ENCODE results near the gene CADPS2.
"Not testable (repeated sequence)": the region's sequence is repeated elsewhere in the genome, so short reads cannot be mapped to it uniquely, and the experiment has no call there.

CADPS2 gene

DNA sequence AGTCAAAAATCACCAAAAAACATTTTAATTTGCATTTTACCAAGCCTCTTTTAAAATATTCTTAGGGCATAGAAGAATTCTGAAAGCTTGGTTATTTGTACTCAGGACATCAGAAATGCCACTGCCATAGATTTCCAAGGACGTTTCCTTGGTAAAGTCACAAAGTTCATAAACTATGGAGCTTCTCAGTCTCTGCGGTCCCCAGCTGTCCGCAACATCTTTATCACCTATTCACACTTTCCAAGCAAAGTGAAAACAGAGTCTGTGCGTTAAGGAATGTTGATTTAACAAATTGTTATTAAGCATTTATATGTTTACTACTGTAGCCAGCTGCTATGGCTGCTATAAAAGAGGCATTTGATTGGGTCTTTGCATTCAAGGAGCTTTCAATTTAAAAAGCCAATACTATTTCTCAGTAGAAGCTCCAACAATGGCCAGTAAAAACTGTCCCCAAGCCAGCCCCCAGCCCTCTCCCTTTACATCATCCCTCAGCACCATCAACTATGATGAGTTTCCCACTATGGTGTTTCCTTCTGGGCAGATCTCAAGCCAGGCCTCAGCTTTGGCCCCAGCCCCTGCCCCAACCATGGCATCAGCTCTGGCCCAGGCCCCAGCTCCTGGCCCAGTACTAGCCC is 36.8 kb downstream of the CADPS2 start:
- DNase-seq = no peak

DNA sequence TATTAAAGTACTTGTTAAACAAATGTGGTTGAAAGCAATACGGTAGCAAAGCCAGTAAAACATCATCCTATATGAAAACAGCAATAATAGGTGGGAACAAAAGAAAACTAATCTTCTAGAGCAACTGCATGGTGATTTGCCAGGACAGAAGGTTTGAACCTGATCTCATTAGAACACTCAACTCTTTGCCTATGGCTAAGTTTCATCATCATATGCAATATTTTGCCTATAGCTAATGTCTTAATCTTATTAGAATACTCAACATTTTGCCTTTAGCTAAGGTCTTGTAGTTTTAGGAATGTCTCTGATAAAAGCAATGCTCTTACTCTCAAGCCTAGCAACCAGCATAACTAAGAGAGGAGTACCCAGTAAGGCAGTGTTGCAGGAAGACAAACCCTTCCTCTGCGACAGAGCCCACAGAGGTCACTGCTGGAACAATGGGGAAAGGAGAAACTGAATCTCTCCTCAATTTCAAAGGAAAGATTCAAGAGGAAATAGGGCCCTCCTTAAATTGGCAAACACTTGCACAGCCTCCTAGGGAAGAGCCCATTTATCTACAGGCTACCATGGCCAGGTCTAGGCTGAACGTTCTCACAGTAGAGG is 38.3 kb downstream of the CADPS2 start:
- no peak for DNase-seq

DNA sequence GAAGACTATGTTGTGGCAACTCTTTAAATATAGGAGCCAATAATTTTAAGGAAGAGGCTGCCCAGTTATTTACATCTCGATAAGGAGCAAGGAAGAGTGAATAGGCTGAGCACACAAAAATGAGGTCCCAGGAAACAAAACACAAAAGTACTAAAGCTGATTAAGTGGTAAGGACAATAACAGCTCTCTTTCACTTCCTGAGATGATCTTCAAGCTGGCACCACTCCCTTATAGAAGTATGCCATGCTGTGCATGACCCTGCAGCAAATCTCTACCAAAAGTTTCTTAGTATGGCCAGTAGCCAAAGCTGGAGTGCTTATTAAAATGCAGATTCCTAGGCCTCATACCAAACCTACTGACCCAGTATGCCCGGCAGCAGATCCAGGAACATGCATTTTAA is 39.7 kb downstream of the CADPS2 start:
- DNase-seq = no peak

- DNase-seq = no peak
Observed at GRCh38 chr7:122845286-122845685, 41.0 kb downstream of the CADPS2 start.

GRCh38 chr7:122844191-122844988 is 41.9 kb downstream of the CADPS2 start:
- no peak for DNase-seq

DNA sequence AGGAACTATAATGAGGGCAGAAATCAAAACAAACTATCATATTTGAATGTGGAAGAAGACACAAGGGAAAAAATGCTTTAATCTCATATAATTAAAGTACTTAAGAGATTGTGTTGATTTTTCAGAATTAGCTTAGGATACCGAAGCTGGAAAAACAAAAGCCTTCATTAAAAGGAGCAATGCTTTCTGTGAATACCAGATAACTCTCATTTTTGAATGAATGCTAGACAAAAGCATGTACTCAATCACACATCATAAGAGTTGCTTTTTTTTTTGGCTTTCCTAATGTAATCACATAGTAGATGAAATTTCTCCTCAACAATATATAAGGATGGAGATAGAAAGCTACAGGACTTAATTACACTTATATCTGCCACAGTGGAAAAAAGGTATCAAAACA is 43.3 kb downstream of the CADPS2 start:
- no peak for DNase-seq

GRCh38 chr7:122836286-122836685 is 50.0 kb downstream of the CADPS2 start:
- not testable (repeated sequence) for DNase-seq

DNA sequence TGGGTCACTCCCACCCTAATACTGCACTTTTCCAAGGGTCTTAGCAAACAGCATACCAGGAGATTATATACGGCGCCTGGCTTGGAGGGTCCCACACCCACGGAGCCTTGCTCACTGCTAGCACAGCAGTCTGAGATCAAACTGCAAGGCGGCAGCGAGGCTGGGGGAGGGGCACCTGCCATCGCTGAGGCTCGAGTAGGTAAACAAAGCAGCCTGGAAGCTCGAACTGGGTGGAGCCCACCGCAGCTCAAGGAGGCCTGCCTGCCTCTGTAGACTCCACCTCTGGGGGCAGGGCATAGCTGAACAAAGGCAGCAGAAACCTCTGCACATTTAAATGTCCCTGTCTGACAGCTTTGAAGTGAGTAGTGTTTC is 51.7 kb downstream of the CADPS2 start:
- DNase-seq = not testable (repeated sequence)

GRCh38 chr7:122833888-122834570 is 52.2 kb downstream of the CADPS2 start:
- DNase-seq = no peak

DNA sequence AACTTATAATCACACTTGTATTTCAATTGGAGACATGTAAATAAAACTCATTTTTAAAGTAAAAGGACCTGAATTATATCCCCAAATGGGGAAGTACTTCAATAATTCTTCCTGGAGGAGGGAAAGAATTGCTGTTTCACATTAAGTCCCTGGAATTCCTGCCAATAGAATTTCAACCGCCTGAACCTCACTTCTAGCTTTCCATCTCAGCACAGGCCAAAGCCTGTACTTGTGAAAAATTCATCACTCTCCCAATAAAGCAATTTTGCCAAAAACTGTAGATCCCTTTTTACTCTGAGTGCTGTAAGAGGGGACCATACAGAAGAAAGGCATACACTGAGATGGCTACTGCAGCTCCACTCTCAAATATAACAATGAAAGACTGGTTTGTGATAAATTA is 54.8 kb downstream of the CADPS2 start:
- no peak for DNase-seq

GRCh38 chr7:122829962-122830361 is 56.3 kb downstream of the CADPS2 start:
- DNase-seq = no peak

- no peak for DNase-seq
Observed at GRCh38 chr7:122827763-122828162, 58.5 kb downstream of the CADPS2 start.

GRCh38 chr7:122813845-122814244 is 72.4 kb downstream of the CADPS2 start:
- no peak for DNase-seq

GRCh38 chr7:122803851-122804250 is 82.4 kb downstream of the CADPS2 start:
- no peak for DNase-seq

DNA sequence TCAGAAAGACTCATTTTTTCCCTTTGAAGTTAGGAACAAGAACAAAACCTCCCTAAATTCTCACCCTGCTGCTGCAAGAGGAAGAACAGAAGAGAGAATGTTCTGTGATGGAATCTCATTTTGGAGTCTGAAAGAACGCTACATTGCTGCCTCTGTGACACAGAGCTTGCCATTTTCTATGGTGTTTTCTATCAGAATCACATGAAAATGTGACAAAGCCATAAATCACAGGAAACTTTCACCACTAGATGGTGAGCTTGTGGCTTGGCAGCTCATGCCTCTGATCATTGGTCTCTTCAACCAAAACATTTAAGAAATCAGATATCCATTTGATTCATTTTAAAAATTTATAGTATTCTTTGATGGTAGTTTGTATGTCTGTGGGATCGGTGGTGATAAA is 82.9 kb downstream of the CADPS2 start:
- no peak for DNase-seq

GRCh38 chr7:122802301-122802751 is 83.9 kb downstream of the CADPS2 start:
- DNase-seq = peak; percentile 3

DNA sequence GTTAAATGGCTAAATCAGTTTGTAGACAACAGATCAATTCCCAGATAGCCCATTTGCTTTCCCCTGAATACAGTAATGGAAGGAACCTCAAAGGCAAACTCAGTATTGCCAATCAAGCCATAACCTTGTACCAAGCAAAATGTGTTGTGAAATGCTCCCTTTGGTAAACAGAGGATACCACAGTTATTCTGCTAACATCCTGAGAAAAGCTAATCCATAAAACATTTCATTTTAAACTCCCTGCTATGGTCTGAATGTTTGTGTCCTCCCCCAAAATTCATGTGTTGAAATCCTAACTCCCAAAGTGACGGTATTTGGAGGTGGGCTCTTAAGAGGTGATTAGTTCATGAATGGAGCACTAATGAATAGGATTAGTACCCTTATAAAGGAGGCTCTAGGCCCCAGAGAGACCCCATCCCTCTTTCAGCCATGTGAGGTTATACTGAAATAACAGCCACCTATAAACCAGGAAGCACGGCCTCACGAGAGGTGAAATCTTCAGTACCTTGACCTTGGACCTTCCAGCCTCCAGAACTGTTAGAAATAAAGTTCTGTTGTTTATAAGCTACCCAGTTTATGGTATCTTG is 94.2 kb downstream of the CADPS2 start:
- DNase-seq = no peak

GRCh38 chr7:122790591-122790990 is 95.7 kb downstream of the CADPS2 start:
- DNase-seq = no peak

DNA sequence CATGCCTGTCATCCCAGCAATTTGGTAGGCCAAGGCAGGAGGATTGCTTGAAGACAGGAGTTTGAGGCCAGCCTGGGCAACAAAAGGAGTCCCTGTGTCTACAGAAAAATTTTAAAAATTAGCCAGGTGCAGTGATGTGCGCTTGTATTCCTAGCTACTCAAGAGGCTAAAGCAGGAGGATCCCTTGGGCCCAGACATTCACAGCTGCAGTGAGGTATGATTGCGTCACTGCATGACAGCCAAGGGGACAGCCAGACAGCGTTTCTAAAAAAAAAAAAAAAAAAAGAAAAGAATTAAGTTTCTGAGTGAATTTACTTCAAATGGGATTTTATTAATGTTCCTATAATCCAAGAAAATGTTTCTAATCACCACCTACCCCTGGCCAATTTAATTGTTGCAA is 96.1 kb downstream of the CADPS2 start:
- no peak for DNase-seq

GRCh38 chr7:122789156-122789555 is 97.1 kb downstream of the CADPS2 start:
- no peak for DNase-seq

GRCh38 chr7:122770686-122771335 is 115.4 kb downstream of the CADPS2 start:
- no peak for DNase-seq

DNA sequence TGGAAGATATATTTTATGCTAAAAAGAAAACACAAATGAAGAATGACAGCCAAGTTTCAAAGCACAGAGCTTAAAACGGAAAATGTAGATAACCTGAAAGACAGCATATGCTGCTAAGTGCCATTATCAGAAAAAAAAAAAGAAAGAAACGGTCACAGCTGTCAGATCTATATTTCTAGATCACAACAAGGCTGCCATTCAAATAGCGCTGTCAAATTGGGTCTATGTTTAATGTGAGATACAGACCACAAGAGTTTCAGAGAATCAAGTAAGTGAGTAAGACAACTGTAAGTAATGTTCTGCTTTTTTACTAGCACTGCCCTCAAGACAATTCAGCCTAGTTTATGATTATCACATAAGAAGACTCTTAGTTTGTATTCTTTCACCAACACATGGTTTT is 117.4 kb downstream of the CADPS2 start:
- no peak for DNase-seq

GRCh38 chr7:122767339-122767738 is 118.9 kb downstream of the CADPS2 start:
- no peak for DNase-seq

All from EL (cell line).